ENCODE measurements around the gene VAMP3.
"Not testable (repeated sequence)": the region's sequence is repeated elsewhere in the genome, so short reads cannot be mapped to it uniquely, and the experiment has no call there.

Gene VAMP3

DNA sequence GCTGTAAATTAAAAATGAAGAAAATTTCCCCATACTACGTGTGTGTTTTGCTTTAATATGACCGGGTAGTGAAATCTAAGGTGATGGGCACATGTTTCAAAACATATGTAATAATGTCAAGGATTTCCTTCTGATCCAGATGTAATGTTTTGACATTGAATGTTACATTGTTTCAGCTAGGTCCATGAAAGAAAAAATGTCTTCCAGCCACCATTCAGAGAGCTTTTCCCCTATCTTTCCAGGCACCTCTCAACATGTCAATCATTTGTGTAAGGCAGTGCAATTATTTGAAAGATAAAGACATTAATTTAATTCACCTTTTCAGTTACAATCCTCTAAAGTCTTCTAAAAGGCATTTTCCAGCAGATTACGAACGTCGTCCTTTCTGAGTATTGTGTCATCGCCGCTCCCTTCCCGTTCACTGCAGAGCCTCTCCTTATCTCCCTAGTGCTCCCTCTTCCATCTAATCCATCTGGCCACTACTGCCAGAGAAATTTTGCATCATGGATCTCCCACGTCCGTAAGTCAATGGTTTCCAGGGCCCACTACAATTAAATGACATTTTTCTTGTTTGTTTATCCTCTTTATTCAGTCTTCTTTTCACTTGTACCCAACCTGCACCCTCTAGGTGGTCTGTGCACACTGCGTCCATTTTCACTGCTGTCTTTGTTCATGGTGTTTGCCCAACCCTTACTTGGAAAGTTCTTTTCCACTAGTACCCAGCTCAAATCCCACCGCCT lies 1.3 kb upstream of the VAMP3 start:
- DNase-seq: no peak

GRCh38 chr1:7770669-7770996 lies 463 bp upstream of the VAMP3 start:
- no peak for DNase-seq

- DNase-seq: no peak
Measured at GRCh38 chr1:7771823-7772299, 765 bp downstream of the VAMP3 start.

DNA sequence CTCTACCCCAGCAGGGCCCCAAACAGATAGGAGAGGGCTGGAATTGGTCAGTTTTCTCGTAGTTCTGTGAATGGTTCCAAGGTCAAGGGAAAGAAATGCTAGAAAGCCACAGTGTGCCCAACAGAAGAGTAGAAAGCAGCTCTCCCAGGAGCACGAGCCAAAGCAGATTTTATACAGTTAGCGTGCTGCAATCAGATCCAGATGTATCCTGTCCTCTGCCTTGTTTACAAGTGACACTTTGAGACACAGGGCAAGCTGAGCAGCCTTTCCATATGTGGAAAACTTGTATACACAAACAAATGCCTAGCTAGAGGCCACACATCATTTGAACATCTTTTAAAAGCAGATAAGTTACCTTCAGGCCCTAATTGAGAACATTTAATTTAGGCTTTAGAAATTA lies 6.5 kb downstream of the VAMP3 start:
- DNase-seq: no peak

GRCh38 chr1:7778133-7778628 lies 7.1 kb downstream of the VAMP3 start:
- DNase-seq: no peak

- no peak for DNase-seq
Measured at GRCh38 chr1:7780976-7781375, 9.9 kb downstream of the VAMP3 start.

DNA sequence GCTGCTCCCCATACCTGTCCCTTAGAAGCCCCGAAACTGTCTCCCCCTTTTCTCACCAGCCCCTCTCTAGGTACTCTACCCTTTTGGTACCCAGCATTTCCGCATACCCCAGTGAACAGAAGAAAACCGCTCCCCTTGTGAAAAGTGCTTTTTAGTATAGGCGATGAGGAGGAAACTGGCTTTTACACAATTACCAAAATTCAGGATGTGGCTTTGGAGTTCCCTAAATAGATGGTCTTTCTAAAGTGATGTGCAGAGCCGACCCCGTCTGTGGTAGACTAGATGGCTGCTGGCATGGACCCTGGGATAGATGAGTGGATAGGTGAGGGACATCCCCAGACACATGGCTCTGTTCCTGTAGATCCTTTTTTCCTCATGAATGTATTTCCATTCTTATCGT lies 10.4 kb downstream of the VAMP3 start:
- DNase-seq: no peak

DNA sequence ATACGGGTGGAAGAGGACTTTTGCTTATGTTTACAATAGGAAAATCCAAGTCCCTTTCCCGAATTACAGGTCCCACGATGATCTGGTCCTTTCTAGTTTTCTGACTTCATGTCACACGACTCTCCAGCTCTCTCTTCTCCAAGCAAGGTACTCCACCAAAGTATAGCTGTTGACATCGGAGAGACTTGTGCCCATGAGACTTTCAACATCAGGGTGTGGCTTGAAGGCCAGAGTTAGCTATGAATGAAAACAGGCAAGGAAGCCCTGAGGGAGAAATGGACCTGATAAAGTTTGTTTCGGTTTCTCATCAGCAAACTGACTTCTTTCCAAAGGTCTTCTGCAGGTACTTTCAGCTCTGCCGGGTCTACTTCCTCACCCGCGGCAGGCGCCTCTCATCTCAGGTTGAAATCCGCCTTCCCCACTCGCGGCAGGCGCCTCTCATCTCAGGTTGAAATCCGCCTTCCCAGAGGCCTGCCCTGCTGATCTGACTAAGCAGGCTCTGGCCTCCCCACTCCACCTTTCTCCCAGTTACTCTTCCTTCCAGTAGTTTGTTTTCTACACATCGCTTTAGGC lies 10.9 kb downstream of the VAMP3 start:
- DNase-seq: no peak

DNA sequence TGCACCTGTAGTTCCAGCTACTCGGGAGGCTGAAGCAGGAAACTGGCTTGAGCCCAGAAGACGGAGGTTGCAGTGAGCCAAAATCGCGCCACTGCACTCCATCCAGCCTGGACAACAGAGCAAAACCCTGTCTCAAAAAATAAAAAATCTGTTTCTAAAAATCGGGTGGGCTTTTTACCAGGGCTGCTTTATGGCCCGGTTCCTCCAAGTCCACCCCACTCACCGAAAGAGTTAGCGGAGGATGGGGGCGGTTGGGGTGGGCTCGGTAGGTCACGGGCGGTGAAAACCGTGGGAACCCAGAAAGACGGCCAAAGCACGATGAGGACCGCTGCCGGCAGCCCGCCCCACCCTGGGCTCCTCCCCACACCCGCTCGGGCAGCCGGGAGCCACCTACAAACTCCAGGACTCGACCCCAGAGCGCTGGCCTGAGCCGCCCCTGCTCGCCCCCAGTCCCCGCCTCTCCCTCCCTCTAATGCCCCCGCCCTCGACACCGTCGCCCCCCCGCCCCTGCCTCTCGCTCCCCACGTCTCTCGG lies 12.1 kb downstream of the VAMP3 start:
- DNase-seq: no peak

- peak; percentile 91 for DNase-seq
Measured at GRCh38 chr1:7783826-7784491, 12.9 kb downstream of the VAMP3 start, which contains the start of gene PER3. Gene PER3 (plus strand): TSS chr1:7784291. CDS start chr1:7784878, 587 bp downstream.

- DNase-seq: no peak
Measured at GRCh38 chr1:7784492-7785071, 13.5 kb downstream of the VAMP3 start.

DNA sequence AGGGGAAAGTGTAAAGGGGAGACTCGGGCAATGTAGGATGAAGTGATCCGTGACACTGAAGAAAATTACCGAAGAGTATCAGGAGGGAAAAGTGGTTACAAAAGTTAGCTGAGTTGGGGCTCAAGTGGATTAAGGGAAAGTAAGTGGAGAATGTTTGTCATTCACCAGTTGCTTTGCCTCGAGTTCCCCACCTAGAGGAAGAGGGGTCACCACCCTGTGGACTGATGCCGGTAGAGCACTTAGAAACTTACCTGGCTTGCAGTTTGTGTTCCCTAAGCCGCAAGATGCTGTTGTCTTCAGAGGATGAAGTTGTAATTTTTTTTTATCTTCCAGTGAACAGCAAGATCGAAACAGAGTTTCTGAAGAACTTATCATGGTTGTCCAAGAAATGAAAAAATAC lies 14.0 kb downstream of the VAMP3 start:
- DNase-seq: no peak

GRCh38 chr1:7786795-7787194 lies 15.7 kb downstream of the VAMP3 start:
- no peak for DNase-seq

GRCh38 chr1:7789828-7790227 lies 18.7 kb downstream of the VAMP3 start:
- DNase-seq: no peak

GRCh38 chr1:7791027-7791426 lies 19.9 kb downstream of the VAMP3 start:
- DNase-seq: not testable (repeated sequence)

GRCh38 chr1:7795406-7795805 lies 24.3 kb downstream of the VAMP3 start:
- DNase-seq: no peak

DNA sequence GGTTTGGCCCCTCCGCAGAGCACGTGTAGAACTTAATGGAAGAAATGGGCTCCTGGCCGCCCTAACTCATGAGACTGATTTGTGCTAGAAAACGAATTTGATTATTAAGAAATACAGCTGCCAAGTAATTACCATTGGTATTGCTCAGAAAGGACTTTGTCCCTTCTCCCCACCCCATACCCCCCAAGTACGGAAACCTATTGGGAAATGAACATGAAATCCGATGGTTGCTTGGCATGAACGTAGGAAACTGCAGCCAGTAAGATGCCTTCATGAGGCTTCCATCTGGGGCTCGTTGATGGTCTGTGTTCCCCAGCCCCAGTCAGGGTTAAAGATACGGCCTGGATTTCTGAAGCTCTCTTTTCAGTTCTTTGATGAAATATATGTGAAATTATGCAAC lies 34.4 kb downstream of the VAMP3 start:
- DNase-seq: no peak

DNA sequence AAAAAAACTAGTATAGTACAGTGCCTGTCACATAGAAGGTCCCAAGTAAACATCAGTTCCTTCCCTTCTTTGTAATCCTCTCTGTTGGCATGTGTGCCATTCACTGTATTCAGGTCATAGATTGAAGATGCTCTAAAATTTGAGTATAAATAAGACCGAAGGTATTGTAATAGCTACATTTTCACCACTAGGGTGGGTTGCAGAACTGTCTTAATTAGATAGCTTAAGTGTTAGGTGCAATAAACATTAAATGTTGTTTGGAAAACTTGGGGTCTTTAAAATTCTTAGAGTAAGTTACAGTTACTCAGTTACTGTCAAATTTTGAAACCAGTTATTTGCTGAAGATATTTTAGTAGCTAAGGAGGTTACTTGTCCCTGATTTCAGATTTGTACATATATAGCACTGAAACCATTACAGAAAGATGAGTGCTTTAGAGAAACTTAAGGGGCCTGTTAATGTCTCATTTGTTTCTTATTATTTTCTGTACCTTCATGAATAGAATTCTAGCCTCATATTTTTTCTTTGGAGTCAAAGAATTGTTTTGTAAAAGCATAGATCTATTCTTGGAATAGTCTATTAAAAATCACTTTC lies 37.3 kb downstream of the VAMP3 start:
- no peak for DNase-seq

DNA sequence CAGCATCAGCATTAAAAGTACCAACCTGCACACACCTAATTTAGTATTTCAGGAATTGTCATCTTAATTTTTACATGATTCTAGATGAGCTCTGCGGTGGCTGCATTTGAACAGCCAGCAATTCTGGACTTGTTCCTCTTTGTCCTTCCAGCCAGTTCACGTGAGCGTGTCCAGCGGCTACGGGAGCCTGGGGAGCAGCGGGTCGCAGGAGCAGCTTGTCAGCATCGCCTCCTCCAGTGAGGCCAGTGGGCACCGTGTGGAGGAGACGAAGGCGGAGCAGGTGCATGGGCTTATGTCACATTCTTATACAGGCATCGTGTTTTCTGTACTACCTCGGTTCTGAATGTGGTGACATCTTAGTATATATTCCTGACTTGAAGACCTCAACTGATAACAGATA lies 38.6 kb downstream of the VAMP3 start:
- DNase-seq: no peak

GRCh38 chr1:7810395-7810794 lies 39.3 kb downstream of the VAMP3 start:
- DNase-seq: no peak

DNA sequence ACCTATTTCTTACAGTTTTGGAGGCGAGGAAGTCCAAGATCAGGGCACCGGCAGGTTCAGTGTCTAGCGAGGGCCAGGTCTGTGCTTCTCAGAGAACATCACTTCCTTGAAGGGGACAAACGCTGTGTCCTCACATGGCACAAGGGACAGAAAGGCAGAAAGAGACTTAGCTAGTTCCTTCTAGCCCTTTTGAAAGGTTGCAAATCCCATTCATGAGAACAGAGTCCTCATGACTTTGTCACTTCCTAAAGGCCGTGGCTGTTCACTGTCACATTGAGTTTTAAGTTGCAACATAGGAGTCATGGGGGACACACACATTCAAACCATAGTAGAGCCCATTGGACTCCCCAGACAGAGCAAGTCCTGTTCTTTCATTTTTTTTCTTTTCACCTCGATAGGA lies 40.4 kb downstream of the VAMP3 start:
- DNase-seq: no peak

DNA sequence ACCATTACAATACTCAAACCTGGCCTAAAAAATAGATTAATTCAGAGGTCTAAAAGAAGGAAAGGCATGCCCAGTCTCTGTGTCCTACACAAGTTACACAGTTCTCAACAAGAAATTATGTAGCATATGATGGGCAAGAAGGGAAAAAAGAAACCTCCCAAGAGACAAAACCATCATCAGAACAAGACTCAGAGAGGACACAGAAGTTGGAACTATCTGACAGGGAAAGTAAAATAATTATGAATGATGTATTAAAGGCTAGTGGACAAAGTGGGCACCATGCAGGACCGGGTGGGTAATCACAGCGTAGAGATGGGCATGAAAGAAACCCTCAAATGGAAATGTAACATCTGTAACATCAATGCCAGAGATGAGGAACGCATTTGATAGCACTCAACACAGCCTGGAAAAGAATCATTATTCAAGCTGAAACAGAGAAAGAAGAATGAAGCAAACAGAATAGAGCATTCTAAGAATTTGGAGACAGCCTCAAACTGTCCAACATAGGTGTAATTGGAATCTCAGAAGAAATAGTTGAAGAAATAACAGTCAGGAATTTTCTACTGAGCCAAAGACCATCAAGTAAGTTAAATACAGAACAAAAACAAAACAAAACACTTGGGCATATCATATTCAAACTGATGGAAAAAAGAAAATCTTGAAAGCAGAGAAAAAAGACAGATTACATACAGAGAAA lies 42.7 kb downstream of the VAMP3 start:
- DNase-seq: no peak

Measured in activated naive CD4-positive, alpha-beta T cell treated with anti-CD3 and anti-CD28 coated beads, Interleukin-2, amount 50 U/mL, for 16 hours (primary cell).